Measurements from ENCODE around the gene SRL.

DNA sequence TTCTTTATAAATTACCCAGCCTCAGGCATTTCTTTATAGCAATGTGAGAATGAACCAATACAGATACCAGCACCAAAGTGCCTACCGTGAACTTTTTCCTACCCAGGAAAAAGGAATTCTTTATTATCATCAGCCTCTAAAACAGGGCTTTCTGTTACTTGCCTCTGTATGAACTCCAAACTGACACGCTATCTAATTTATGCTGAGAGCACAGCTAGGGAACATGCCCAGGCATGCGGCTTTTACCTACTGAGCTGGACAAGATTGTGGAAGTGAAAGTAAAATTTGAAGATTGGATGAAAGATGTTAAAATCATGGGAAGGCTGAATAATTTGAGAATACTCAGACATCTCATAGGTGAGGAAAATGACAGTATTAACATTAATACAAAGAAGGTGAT lies 101.2 kb downstream of the SRL start:
- TF ChIP-seq CTCF (IDR thresholded peaks at IDR 0.05): no peak
- TF ChIP-seq POLR2A (IDR thresholded peaks at IDR 0.05): no peak

Data from suprapubic skin (tissue), 3 donors.